Kidney (tissue), 14 donors: ENCODE measurements around the gene FAM89A. TPM values are rescaled to one million over a fixed set of nuclear protein-coding genes. Genes with fewer than 3 reads are reported as not detected.
"Not testable (repeated sequence)": the region's sequence is repeated elsewhere in the genome, so short reads cannot be mapped to it uniquely, and the experiment has no call there.

ENCODE experiments used
- DNase-seq, 5 donors: peaks; one replicate each; pipeline ENCODE4 v3.0.0-alpha.2; 2013 to 2020
- FAIRE-seq: peaks from 2 replicates; lab custom pipeline; 2012; peaks lifted over from hg19 to GRCh38; lab: Jason Lieb, UNC
- H3K27ac ChIP-seq, 2 donors: one replicate each; pipeline ENCODE4 v1.7.0; 2013; ENCODE audit warnings: low read depth in 2 of 2, low read length in 2 of 2, inconsistent platforms in 1 of 2
- H3K27me3 ChIP-seq: one replicate; pipeline ENCODE4 v1.7.1; 2013; ENCODE audit warnings: low read length, inconsistent platforms; ENCODE audit not compliant: control insufficient read depth, insufficient read depth
- H3K36me3 ChIP-seq, 3 donors: one replicate each; pipeline versions ENCODE4 v1.7.0 to v1.7.1; 2013; ENCODE audit warnings: low read length in 3 of 3, control low read depth in 1 of 3, inconsistent platforms in 1 of 3; ENCODE audit not compliant: insufficient read depth in 3 of 3, control insufficient read depth in 2 of 3
- H3K4me1 ChIP-seq, 3 donors: one replicate each; pipeline versions ENCODE4 v1.7.0 to v1.7.1; 2013; ENCODE audit warnings: low read length in 3 of 3, inconsistent platforms in 1 of 3, low read depth in 1 of 3; ENCODE audit not compliant: control insufficient read depth in 2 of 3, insufficient read depth in 2 of 3
- H3K4me3 ChIP-seq, 3 donors: one replicate each; pipeline versions ENCODE4 v1.7.0 to v1.8.1; 2013; ENCODE audit warnings: low read length in 3 of 3, control low read depth in 1 of 3, inconsistent platforms in 1 of 3
- H3K9ac ChIP-seq, 3 donors: one replicate each; pipeline versions ENCODE4 v1.7.0 to v1.7.1; 2013; ENCODE audit warnings: low read length in 3 of 3, control low read depth in 1 of 3, inconsistent platforms in 1 of 3
- H3K9me3 ChIP-seq, 3 donors: one replicate each; pipeline versions ENCODE4 v1.7.0 to v1.7.1; 2013; ENCODE audit warnings: low read length in 3 of 3, control low read depth in 1 of 3, inconsistent platforms in 1 of 3; ENCODE audit not compliant: control insufficient read depth in 2 of 3, insufficient read depth in 1 of 3
- intact Hi-C: fragments of 100-400 bp; cut with DNase I; formaldehyde crosslinking; loops from one replicate; pipeline ENCODE4 v1.11.1; 2022
- polyA plus RNA-seq: library from polyadenylated mRNA; stranded (reverse); fragments of 350-450 nt; fragmentation: Illumina TruSeq; extraction: RNeasy Lipid Tissue Mini Kit (QIAGEN cat#74804); gene quantifications from one replicate; pipeline ENCODE4 v1.2.3, GENCODE V29; 2014; ENCODE audit warnings: low read depth, low replicate concordance; ENCODE audit not compliant: insufficient read depth
- total RNA-seq: library from RNA; stranded (reverse); fragmentation: NEBNext Ultra II Directional; extraction: Animal tissue kit (Norgen Biotek cat#: 25700); gene quantifications from one replicate; pipeline ENCODE4 v1.2.1, GENCODE V29; 2021
- TF ChIP-seq, protein P1 (sequence below): IDR thresholded peaks from 3 replicates; pipeline ENCODE4 v1.5.1; 2012; ENCODE audit warnings: mild to moderate bottlenecking, moderate library complexity, borderline replicate concordance; ENCODE audit not compliant: insufficient read depth; ENCODE audit errors: extremely low read depth
- donor health status: control.
- donor health status: control.
- donor health status: control.
- donor health status: control.
- donor health status: control.
- donor health status: DM: yes; HTN: yes; CAD: no.
- donor health status: Normal renal cell carcinoma (clear cell type).

Gene FAM89A
- total and polyA plus RNA-seq, 2 donors from 2014 or later: 14.9 to 19.9 TPM

DNA sequence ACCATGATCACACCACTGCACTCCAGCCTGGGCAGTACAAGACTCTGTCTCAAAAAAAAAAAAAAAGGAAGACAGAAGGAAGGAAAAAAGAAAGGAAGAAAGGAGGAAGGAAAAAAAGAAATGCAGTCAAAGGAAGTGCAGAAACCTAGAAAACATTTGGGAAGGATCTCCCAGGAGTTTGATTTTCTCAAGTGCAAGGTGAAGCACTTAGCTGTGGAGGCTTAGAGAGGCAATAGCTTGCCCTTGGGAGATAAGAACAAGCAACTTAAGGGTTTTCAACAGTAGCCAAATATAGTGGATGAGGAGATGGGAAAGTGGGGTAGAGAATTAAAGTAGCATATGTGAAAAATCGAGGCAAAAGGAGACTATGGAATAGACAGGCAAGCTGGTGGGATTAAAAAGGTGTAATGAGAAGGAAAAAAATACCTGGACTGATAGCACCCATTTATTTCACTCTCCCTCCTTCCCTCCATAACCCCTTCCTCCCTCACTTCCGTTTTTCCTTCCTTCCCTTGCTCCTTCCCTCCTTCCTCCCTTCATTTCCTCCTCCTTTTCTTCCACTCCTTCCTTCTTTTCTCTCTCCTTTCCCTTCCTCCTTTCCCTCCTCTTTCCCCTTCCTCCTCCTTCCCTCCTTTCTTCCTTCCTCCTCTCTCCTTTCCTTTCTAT is 6.8 kb upstream of the FAM89A start:
- H3K4me3 ChIP-seq: no peak overlapping the region
- DNase-seq (no peak), FAIRE-seq (no peak)
- no peaks in the 10 kb centered on the region for H3K4me1 ChIP-seq
- no peak overlapping the region for H3K27ac ChIP-seq
- no peak overlapping the region for H3K9ac ChIP-seq
- H3K27me3 ChIP-seq: no peaks in the 10 kb centered on the region
- intact Hi-C loops: no loop called here
- H3K9me3 ChIP-seq: peaks cover 0 to 3% (median 2%) of the 10 kb centered on the region in 3 donors
- H3K36me3 ChIP-seq: no peaks in the 10 kb centered on the region
- TF ChIP-seq, protein P1, sequence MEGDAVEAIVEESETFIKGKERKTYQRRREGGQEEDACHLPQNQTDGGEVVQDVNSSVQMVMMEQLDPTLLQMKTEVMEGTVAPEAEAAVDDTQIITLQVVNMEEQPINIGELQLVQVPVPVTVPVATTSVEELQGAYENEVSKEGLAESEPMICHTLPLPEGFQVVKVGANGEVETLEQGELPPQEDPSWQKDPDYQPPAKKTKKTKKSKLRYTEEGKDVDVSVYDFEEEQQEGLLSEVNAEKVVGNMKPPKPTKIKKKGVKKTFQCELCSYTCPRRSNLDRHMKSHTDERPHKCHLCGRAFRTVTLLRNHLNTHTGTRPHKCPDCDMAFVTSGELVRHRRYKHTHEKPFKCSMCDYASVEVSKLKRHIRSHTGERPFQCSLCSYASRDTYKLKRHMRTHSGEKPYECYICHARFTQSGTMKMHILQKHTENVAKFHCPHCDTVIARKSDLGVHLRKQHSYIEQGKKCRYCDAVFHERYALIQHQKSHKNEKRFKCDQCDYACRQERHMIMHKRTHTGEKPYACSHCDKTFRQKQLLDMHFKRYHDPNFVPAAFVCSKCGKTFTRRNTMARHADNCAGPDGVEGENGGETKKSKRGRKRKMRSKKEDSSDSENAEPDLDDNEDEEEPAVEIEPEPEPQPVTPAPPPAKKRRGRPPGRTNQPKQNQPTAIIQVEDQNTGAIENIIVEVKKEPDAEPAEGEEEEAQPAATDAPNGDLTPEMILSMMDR: no peak

DNA sequence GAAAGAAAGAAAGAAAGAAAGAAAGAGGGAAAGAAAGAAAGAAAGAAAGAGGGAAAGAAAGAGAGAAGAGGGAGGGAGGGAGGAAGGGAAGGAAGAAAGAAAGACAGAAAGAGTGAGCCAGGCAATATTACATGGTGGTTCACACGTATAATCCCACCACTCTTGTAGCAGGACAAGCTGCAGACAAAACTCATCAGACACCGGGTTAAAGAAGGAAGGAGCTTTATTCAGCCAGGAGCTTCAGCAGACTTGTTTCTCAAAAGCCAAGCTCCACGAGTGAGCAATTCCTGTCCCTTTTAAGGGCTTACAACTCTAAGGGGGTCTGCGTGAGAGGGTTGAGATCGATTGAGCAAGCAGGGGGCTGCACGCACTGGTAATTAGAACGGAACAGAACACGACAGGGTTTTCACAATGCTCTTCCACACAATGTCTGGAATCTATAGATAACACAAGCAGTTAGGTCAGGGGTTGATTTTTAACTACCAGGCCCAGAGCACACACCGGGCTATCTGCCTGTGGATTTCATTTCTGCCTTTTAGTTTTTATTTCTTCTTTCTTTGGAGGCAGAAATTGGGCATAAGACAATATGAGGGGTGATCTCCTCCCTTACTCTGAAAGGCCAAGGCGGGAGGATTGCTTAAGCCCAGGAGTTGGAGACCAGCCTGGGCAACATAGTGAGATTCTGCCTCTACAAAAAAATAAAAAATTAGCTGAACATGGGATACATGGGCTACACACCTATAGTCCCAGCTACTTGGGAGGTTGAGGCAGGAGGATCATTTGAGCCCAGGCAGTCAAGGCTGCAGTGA is 6.1 kb upstream of the FAM89A start:
- FAIRE-seq, H3K4me3 ChIP-seq, H3K27me3 ChIP-seq, H3K27ac ChIP-seq, intact Hi-C loops, H3K4me1 ChIP-seq, H3K9ac ChIP-seq, H3K9me3 ChIP-seq, H3K36me3 ChIP-seq, DNase-seq: not testable (repeated sequence)

DNA sequence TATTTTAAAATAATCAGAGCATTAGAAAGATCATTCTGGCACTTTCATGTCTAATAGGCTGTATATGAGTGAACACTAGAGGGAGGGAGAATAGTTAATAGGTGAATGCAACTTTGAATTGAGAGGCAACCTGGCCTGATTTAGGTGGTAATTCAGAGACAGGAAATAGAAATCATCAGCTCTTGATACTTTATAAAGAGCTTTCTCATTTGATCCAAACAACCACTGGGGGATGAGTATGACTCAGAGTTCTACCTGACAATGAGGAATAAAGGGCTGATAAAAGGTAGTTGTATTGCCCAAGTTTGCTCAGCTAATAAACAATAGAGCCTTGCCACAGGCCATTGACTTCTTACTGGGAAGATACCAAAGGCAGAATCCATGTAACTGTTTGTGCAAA is 5.2 kb upstream of the FAM89A start:
- Histone ChIP-seq H3K27me3 (no peaks in the 10 kb centered on the region), H3K9ac (no peak overlapping the region), H3K9me3 (peaks cover 0 to 3% (median 2%) of the 10 kb centered on the region in 3 donors), H3K36me3 (no peaks in the 10 kb centered on the region), H3K4me3 (no peak overlapping the region), H3K4me1 (peaks cover 0 to 3% (median 0%) of the 10 kb centered on the region in 3 donors), H3K27ac (no peak overlapping the region)
- DNase-seq (no peak), FAIRE-seq (no peak)
- TF ChIP-seq, protein P1: no peak
- intact Hi-C loops: no loop called here

DNA sequence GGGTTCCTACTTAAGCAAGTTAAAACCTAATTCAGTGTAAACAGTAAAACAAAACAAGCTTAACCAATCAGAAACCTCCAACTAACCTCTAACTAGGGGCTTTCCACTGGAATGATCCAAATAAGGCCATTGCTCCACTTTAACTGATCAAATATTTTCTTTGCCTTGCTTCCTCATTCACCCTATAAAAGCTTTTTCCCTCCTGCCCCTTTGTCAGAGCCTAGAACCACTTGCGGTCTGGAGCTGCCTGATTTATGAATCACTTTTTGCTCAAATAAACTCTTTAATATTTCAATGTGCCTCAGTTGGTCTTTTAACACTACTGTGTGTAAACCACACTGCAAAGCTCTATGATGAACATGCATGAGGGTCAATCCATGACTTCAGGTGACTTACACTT is 4.5 kb upstream of the FAM89A start:
- no peak overlapping the region for H3K9ac ChIP-seq
- no peak overlapping the region for H3K4me3 ChIP-seq
- no peaks in the 10 kb centered on the region for H3K36me3 ChIP-seq
- intact Hi-C loops: no loop called here
- DNase-seq (no peak), FAIRE-seq (no peak)
- TF ChIP-seq, protein P1: no peak
- H3K27me3 ChIP-seq: no peaks in the 10 kb centered on the region
- H3K27ac ChIP-seq: no peak overlapping the region
- peaks cover 0 to 3% (median 0%) of the 10 kb centered on the region in 3 donors for H3K4me1 ChIP-seq
- peaks cover 0 to 3% (median 2%) of the 10 kb centered on the region in 3 donors for H3K9me3 ChIP-seq
